IPS-15b (cell line): ENCODE results near the gene NAA50.

Experiments used
- H3K27me3 ChIP-seq: one replicate; pipeline ENCODE4 v1.6.1; 2013; ENCODE audit warnings: low read length; ENCODE audit not compliant: control insufficient read depth, insufficient read depth
- H3K36me3 ChIP-seq: one replicate; pipeline ENCODE4 v1.6.1; 2013; ENCODE audit warnings: low read length; ENCODE audit not compliant: control insufficient read depth, insufficient read depth
- H3K4me1 ChIP-seq: one replicate; pipeline ENCODE4 v1.6.1; 2013; ENCODE audit warnings: mild to moderate bottlenecking, low read length; ENCODE audit not compliant: control insufficient read depth, insufficient read depth
- H3K4me3 ChIP-seq: one replicate; pipeline ENCODE4 v1.5.1; 2013; ENCODE audit warnings: low read depth, low read length
- H3K9ac ChIP-seq: one replicate; pipeline ENCODE4 v1.6.1; 2013; ENCODE audit warnings: low read depth, mild to moderate bottlenecking, low read length
- H3K9me3 ChIP-seq: one replicate; pipeline ENCODE4 v1.6.1; 2013; ENCODE audit warnings: mild to moderate bottlenecking, low read length; ENCODE audit not compliant: control insufficient read depth, insufficient read depth

Gene NAA50

DNA sequence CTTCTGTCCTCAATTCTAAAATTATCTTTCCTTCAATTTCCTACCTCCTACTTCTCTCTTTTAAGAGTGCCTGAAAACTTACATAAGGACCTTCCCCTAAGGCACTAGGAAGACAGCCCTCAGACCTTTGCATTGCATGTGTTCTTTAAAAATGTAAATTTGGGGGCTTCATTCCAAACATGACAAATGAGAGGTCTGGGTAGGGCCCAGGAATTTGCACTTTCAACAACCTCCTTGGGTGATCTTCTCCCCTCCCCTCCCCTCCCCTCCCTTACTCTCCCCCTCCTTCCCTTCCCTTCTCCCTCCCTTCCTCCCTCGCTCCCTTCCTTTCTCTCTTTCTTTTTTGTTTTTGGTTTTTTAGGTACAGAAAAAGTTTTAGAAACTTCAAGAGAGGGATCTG lies 68.3 kb downstream of the NAA50 start:
- Histone ChIP-seq H3K4me3 (no peak overlapping the region), H3K4me1 (peaks cover 8% of the 10 kb centered on the region), H3K9ac (no peak overlapping the region), H3K27me3 (no peaks in the 10 kb centered on the region), H3K36me3 (no peaks in the 10 kb centered on the region), H3K9me3 (no peaks in the 10 kb centered on the region)

- Histone ChIP-seq H3K4me3 (no peak overlapping the region), H3K36me3 (no peaks in the 10 kb centered on the region), H3K4me1 (peaks cover 8% of the 10 kb centered on the region), H3K9ac (no peak overlapping the region), H3K27me3 (no peaks in the 10 kb centered on the region), H3K9me3 (no peaks in the 10 kb centered on the region)
Measured at GRCh38 chr3:113676261-113676660, 69.8 kb downstream of the NAA50 start.

DNA sequence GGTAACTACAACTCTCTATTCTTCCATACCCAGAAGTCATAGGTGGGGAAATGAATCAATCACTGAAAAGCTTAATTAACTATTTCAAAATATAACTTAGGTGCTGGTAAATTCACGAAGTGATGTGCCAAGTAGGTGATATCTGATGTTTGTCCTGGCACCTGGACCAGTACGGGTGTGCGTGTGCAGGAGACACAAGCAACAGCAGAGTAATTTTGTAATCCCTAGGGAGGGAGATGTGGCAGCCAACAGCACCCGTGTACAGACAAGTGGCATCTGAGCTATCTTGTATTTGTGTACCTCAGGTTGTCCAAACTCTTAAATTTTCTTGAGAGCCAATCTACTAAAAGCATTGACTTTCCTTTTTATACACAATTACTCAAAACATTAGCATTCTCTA lies 72.5 kb downstream of the NAA50 start:
- Histone ChIP-seq H3K9ac (no peak overlapping the region), H3K27me3 (no peaks in the 10 kb centered on the region), H3K36me3 (no peaks in the 10 kb centered on the region), H3K4me3 (no peak overlapping the region), H3K4me1 (peaks cover 8% of the 10 kb centered on the region), H3K9me3 (no peaks in the 10 kb centered on the region)

DNA sequence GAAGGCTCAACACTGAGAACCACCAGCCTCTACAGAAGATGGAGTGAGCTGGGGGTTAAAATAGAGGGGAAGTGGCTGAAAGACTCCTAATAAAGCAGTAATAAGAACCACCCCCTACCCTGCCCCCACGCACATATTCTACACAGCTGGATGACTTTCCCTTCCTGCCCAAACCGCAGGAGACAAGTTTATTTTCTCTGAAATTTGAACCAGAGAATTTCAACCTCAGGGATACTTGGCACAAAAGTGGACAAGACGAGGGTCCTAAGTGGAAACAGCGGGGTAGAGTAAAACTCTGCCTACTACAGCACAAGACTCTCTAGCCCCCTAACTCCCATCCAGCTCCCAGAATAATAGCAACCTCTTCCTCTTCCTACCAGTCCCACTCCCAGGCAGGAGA lies 78.0 kb downstream of the NAA50 start:
- H3K36me3 ChIP-seq: no peaks in the 10 kb centered on the region
- H3K4me3 ChIP-seq: no peak overlapping the region
- H3K9ac ChIP-seq: no peak overlapping the region
- no peaks in the 10 kb centered on the region for H3K9me3 ChIP-seq
- no peaks in the 10 kb centered on the region for H3K27me3 ChIP-seq
- peaks cover 10% of the 10 kb centered on the region for H3K4me1 ChIP-seq
